Jurkat, Clone E6-1 (cell line): ENCODE results near the gene KLHL29.

Source experiments
- DNase-seq: peaks from one replicate; pipeline ENCODE4 v3.0.0-alpha.2; 2011; ENCODE audit warnings: low read depth, low spot score
- H3K4me3 ChIP-seq: 2 replicates; pipeline ENCODE4 v1.5.1; 2011; ENCODE audit warnings: mild to moderate bottlenecking, low read length, control low read depth, moderate library complexity

The KLHL29 gene

GRCh38 chr2:23603581-23603980 is 218.6 kb downstream of the KLHL29 start:
- H3K4me3 ChIP-seq = no peak overlapping the region
- DNase-seq = no peak

GRCh38 chr2:23604731-23605130 is 219.8 kb downstream of the KLHL29 start:
- no peak overlapping the region for H3K4me3 ChIP-seq
- no peak for DNase-seq

GRCh38 chr2:23605236-23605635 is 220.3 kb downstream of the KLHL29 start:
- no peak overlapping the region for H3K4me3 ChIP-seq
- no peak for DNase-seq

- no peak overlapping the region for H3K4me3 ChIP-seq
- no peak for DNase-seq
Observed at GRCh38 chr2:23606196-23606595, 221.2 kb downstream of the KLHL29 start.

- no peak for DNase-seq
- no peak overlapping the region for H3K4me3 ChIP-seq
Observed at GRCh38 chr2:23606968-23607367, 222.0 kb downstream of the KLHL29 start.

- no peak for DNase-seq
- no peak overlapping the region for H3K4me3 ChIP-seq
Observed at GRCh38 chr2:23607925-23608324, 222.9 kb downstream of the KLHL29 start.

GRCh38 chr2:23609254-23609653 is 224.3 kb downstream of the KLHL29 start:
- DNase-seq = peak; percentile 49
- no peak overlapping the region for H3K4me3 ChIP-seq

GRCh38 chr2:23611839-23612238 is 226.9 kb downstream of the KLHL29 start:
- DNase-seq = no peak
- no peak overlapping the region for H3K4me3 ChIP-seq

GRCh38 chr2:23614701-23615100 is 229.7 kb downstream of the KLHL29 start:
- DNase-seq = peak; percentile 15

GRCh38 chr2:23615216-23616020 is 230.4 kb downstream of the KLHL29 start:
- DNase-seq = no peak
- no peak overlapping the region for H3K4me3 ChIP-seq

More at GRCh38 chr2:23614701-23615100, 229.7 kb downstream of the KLHL29 start:
- H3K4me3 ChIP-seq = no peak overlapping the region

- DNase-seq = no peak
- no peak overlapping the region for H3K4me3 ChIP-seq
Observed at GRCh38 chr2:23616630-23617029, 231.7 kb downstream of the KLHL29 start.

- no peak for DNase-seq
- H3K4me3 ChIP-seq = no peak overlapping the region
Observed at GRCh38 chr2:23617167-23617810, 232.3 kb downstream of the KLHL29 start.

GRCh38 chr2:23617811-23618215 is 232.8 kb downstream of the KLHL29 start:
- H3K4me3 ChIP-seq = no peak overlapping the region
- no peak for DNase-seq

- no peak overlapping the region for H3K4me3 ChIP-seq
- no peak for DNase-seq
Observed at GRCh38 chr2:23618265-23618664, 233.3 kb downstream of the KLHL29 start.

GRCh38 chr2:23618794-23619530 is 234.0 kb downstream of the KLHL29 start:
- DNase-seq = no peak
- H3K4me3 ChIP-seq = no peak overlapping the region

GRCh38 chr2:23619941-23620340 is 235.0 kb downstream of the KLHL29 start:
- no peak overlapping the region for H3K4me3 ChIP-seq
- no peak for DNase-seq

GRCh38 chr2:23620841-23621341 is 235.9 kb downstream of the KLHL29 start:
- DNase-seq = no peak
- H3K4me3 ChIP-seq = no peak overlapping the region

- no peak for DNase-seq
- no peak overlapping the region for H3K4me3 ChIP-seq
Observed at GRCh38 chr2:23621616-23622015, 236.6 kb downstream of the KLHL29 start.

- H3K4me3 ChIP-seq = no peak overlapping the region
- no peak for DNase-seq
Observed at GRCh38 chr2:23622466-23622865, 237.5 kb downstream of the KLHL29 start.
